ENCODE data around the gene ACP2.

ACP2 gene

DNA sequence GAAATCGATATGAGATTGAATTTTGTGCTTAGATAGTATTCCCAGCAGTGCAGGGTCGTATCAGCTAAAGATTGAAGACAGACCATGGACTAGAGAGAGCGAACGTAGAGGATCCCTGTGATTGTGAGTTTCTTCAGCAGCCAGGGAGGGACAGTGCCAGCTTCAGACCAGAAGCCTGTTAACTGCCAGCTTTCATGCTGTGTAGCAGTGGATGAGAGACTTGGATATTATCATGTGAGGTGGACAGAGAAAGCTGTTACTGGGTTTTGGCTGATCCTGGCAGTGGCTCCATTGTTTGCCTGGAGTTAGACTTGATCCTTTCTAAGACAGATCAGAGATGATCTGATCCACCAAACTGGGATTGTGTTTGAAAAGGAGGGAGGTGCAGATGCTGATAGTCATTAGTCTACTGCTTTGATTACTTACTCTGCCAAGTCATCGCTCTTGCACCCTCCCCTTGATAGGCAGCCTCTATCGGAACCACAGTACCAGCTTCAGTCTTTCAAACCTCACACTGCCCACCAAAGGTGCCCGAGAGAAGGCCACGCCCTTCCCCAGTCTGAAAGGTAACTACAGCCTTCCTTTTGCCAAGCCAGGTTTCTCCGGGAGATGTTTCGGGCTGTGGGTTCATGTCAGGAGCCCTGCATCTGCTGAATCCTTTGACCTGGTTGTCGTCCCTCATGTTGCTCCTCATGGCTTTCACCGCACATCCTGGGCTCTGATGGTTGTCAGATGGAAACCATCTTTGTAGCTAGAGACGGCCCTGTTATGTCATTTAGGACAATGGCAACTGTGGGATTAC, 37.6 kb upstream of the ACP2 start:
- TF ChIP-seq, protein P1, sequence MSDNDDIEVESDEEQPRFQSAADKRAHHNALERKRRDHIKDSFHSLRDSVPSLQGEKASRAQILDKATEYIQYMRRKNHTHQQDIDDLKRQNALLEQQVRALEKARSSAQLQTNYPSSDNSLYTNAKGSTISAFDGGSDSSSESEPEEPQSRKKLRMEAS (IDR thresholded peaks at IDR 0.05; ENCODE audit: low read depth, low read length): no peak
- TF ChIP-seq MYC (IDR thresholded peaks at IDR 0.05; ENCODE audit: low read depth, low read length) (no peak), POLR2A (IDR thresholded peaks at IDR 0.05; ENCODE audit: extremely low read depth, insufficient read length) (no peak)
- TF ChIP-seq, protein P2, sequence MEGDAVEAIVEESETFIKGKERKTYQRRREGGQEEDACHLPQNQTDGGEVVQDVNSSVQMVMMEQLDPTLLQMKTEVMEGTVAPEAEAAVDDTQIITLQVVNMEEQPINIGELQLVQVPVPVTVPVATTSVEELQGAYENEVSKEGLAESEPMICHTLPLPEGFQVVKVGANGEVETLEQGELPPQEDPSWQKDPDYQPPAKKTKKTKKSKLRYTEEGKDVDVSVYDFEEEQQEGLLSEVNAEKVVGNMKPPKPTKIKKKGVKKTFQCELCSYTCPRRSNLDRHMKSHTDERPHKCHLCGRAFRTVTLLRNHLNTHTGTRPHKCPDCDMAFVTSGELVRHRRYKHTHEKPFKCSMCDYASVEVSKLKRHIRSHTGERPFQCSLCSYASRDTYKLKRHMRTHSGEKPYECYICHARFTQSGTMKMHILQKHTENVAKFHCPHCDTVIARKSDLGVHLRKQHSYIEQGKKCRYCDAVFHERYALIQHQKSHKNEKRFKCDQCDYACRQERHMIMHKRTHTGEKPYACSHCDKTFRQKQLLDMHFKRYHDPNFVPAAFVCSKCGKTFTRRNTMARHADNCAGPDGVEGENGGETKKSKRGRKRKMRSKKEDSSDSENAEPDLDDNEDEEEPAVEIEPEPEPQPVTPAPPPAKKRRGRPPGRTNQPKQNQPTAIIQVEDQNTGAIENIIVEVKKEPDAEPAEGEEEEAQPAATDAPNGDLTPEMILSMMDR (IDR thresholded peaks at IDR 0.05; ENCODE audit: low read depth, low read length): no peak
- H3K4me3 ChIP-seq (ENCODE audit: low read depth, low read length): no peak overlapping the region
- DNase-seq (ENCODE audit: low read depth): no peak

DNA sequence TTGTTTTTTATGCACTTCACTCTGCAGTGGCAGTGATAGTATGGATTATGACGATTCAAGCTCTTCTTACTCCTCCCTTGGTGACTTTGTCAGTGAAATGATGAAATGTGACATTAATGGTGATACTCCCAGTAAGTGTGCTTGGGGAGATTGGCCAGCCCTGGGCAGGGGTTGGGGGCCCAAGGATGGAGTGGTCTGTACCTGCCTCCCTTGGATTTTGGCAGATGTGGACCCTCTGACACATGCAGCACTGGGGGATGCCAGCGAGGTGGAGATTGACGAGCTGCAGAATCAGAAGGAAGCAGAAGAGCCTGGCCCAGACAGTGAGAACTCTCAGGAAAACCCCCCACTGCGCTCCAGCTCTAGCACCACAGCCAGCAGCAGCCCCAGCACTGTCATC, 35.5 kb upstream of the ACP2 start:
- TF ChIP-seq MYC (IDR thresholded peaks at IDR 0.05; ENCODE audit: low read depth, low read length) (no peak), POLR2A (IDR thresholded peaks at IDR 0.05; ENCODE audit: extremely low read depth, insufficient read length) (no peak)
- TF ChIP-seq, protein P1 (IDR thresholded peaks at IDR 0.05; ENCODE audit: low read depth, low read length): no peak
- TF ChIP-seq, protein P2 (IDR thresholded peaks at IDR 0.05; ENCODE audit: low read depth, low read length): no peak
- H3K4me3 ChIP-seq (ENCODE audit: low read depth, low read length): no peak overlapping the region
- DNase-seq (ENCODE audit: low read depth): no peak

DNA sequence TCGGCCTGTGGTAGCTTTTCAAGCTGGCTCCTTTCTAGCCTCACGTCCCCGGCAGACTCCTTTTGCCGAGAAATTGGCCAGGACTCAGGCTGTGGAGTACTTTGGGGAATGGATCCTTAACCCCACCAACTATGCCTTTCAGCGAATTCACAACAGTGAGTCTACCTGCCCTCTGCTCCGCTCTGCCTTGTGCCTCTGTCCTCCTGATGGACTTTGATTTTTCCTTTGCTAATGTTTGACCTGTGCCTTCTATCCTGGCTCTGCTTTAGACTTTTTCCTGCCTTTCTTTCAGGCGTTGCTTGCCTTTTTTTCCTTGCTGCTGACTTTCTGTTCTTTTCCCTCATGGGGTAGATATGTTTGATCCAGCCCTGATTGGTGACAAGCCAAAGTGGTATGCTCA, 33.8 kb upstream of the ACP2 start:
- TF ChIP-seq, protein P2 (IDR thresholded peaks at IDR 0.05; ENCODE audit: low read depth, low read length): no peak
- TF ChIP-seq POLR2A (IDR thresholded peaks at IDR 0.05; ENCODE audit: extremely low read depth, insufficient read length): no peak
- TF ChIP-seq, protein P1 (IDR thresholded peaks at IDR 0.05; ENCODE audit: low read depth, low read length): no peak
- TF ChIP-seq MYC (IDR thresholded peaks at IDR 0.05; ENCODE audit: low read depth, low read length): no peak
- DNase-seq (ENCODE audit: low read depth): no peak

DNA sequence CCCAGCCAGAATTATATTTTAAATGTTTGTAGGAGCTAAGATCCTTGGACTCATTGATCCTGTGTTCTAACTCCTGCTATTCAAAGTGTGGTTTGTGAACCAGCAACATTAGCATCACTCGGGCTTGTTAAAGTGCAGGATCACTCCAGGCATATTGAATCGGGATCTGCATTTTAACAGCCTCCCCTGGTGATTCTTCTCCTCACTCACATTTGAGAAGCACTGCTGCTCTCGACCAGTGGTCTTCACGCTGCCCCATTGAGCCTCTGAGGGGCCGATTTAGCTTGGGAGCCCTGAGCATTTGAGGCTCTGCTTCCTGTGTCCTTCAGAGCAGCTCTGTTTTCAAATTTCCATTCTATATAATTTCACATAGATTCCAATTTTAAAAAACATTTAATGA, 32.2 kb upstream of the ACP2 start:
- TF ChIP-seq, protein P1 (IDR thresholded peaks at IDR 0.05; ENCODE audit: low read depth, low read length): no peak

More for the DNA sequence above, 33.8 kb upstream of the ACP2 start:
- no peak overlapping the region for H3K4me3 ChIP-seq (ENCODE audit: low read depth, low read length)

DNA sequence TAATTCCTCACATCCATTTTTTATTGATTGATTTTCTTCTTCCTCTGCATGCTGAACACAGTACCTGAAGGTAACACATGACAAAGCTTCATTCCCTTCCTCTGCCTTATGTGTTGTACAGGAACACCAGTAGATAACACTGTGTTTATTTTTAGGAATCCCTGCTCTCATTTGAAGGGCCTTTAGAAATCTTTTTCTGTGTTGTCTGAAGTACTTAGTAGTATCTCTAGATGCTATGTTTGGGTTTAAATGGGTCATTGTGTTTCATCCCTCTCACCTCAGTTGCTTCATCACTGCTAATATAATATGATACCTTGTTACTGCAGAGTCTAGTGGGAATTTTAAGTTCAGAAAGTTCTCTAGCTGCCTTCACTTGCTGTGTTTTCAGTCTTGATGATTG, 31.5 kb upstream of the ACP2 start:
- H3K4me3 ChIP-seq (ENCODE audit: low read depth, low read length): no peak overlapping the region
- no peak for DNase-seq (ENCODE audit: low read depth)
- TF ChIP-seq, protein P1 (IDR thresholded peaks at IDR 0.05; ENCODE audit: low read depth, low read length): no peak
- TF ChIP-seq, protein P2 (IDR thresholded peaks at IDR 0.05; ENCODE audit: low read depth, low read length): no peak

More for the DNA sequence above, 32.2 kb upstream of the ACP2 start:
- DNase-seq (ENCODE audit: low read depth): no peak
- no peak overlapping the region for H3K4me3 ChIP-seq (ENCODE audit: low read depth, low read length)

DNA sequence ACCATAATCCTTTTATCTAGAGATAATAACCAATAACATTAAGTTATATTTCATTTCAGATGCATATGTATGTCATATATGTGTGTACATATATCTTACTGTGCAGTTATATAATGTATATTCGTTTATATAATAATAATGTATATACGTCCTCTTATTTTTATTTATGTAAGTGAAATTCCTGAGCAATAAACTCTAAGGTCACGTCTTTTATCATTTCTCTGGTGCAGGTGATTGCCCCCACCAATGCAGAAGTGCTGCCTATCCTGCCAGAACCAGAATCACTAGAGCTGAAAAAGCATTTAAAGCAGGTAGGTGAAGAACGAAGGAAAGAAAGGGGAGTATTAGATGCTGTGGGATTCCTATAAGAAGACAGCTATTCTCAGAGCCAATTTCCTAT, 30.2 kb upstream of the ACP2 start:
- TF ChIP-seq MYC (IDR thresholded peaks at IDR 0.05; ENCODE audit: low read depth, low read length) (no peak), POLR2A (IDR thresholded peaks at IDR 0.05; ENCODE audit: extremely low read depth, insufficient read length) (no peak)
- TF ChIP-seq, protein P1 (IDR thresholded peaks at IDR 0.05; ENCODE audit: low read depth, low read length): no peak
- TF ChIP-seq, protein P2 (IDR thresholded peaks at IDR 0.05; ENCODE audit: low read depth, low read length): no peak
- H3K4me3 ChIP-seq (ENCODE audit: low read depth, low read length): no peak overlapping the region
- DNase-seq (ENCODE audit: low read depth): no peak

Measured in NB4 (cell line).